Prostate gland (tissue), 2 donors: ENCODE measurements around the gene EPHB2. TPM values are rescaled to one million over a fixed set of nuclear protein-coding genes. Genes with fewer than 3 reads are reported as not detected.

Experiments
- DNase-seq: peaks from one replicate; pipeline ENCODE4 v3.0.0-alpha.2; 2019; ENCODE audit warnings: low spot score
- H3K27ac ChIP-seq, 2 donors: fragments of 200-600 bp; sonication (generic); 2 replicates each; pipeline ENCODE4 v1.5.1; 2017 to 2019
- H3K27me3 ChIP-seq: fragments of 200-600 bp; sonication (generic); replicated peaks from 2 replicates; pipeline ENCODE4 v1.5.1; 2019; ENCODE audit not compliant: insufficient read depth
- H3K36me3 ChIP-seq, 2 donors: fragments of 200-600 bp; sonication (generic); 1 replicate in 1 of 2; 2 replicates in 1 of 2; pipeline versions ENCODE4 v1.5.1 to v1.8.1; 2017 to 2019
- H3K4me1 ChIP-seq: fragments of 200-600 bp; sonication (generic); replicated peaks from 2 replicates; pipeline ENCODE4 v1.5.1; 2019
- H3K4me3 ChIP-seq, 2 donors: fragments of 200-600 bp; sonication (generic); 2 replicates each; pipeline ENCODE4 v1.5.1; 2017 to 2019
- H3K9me3 ChIP-seq: fragments of 200-600 bp; sonication (generic); 2 replicates; pipeline ENCODE4 v1.5.1; 2017
- CTCF ChIP-seq, 4 experiments: fragments of 200-600 bp in 2 of 4; fragments of 450-650 bp in 2 of 4; sonication (generic) in 2 of 4; IDR thresholded peaks; 1 replicate in 3 of 4; 2 replicates in 1 of 4; pipeline ENCODE4 v1.5.1; 2016 to 2019; ENCODE audit warnings: antibody characterized with exemption in 4 of 4, mild to moderate bottlenecking in 2 of 4, moderate library complexity in 2 of 4
- POLR2A ChIP-seq: fragments of 450-650 bp; IDR thresholded peaks from one replicate; pipeline ENCODE4 v1.6.1; 2016; ENCODE audit warnings: antibody characterized with exemption, mild to moderate bottlenecking
- POLR2AphosphoS5 ChIP-seq: sonication (generic); formaldehyde crosslinking; IDR thresholded peaks from one replicate; pipeline ENCODE4 v1.6.1; 2017; ENCODE audit warnings: antibody characterized with exemption
- WGBS: methylation state at CpG from one replicate; pipeline ENCODE4 v1.1.5; 2018; 5-methylcytosine and 5-hydroxymethylcytosine counted together
- intact Hi-C: fragments of 100-400 bp; cut with DNase I; formaldehyde crosslinking; loops from one replicate; pipeline ENCODE4 v1.14.2; 2022
- total RNA-seq, 2 donors: library from RNA; depleted of rRNA; stranded (reverse); fragments of >200 nt; gene quantifications; one replicate each; pipeline ENCODE4 v1.1.0, GENCODE V29; 2016

EPHB2 gene
- total RNA-seq, 2 donors from 2014 or later = 6.4 to 7.4 TPM

- H3K27ac ChIP-seq = no peak overlapping the region
- WGBS = 88% methylated on average over 6 of the region's 6 CpGs
These were observed 50.5 kb downstream of the EPHB2 start for GRCh38 chr1:22761101-22761500.

GRCh38 chr1:22761821-22762220 is 51.2 kb downstream of the EPHB2 start:
- WGBS = 69% methylated on average over 13 of the region's 13 CpGs
- no peak for DNase-seq
- H3K27ac ChIP-seq = no peak overlapping the region
- no peaks in the 10 kb centered on the region for H3K9me3 ChIP-seq
- H3K27me3 ChIP-seq = no peaks in the 10 kb centered on the region
- H3K4me1 ChIP-seq = no peaks in the 10 kb centered on the region
- H3K4me3 ChIP-seq = no peak overlapping the region
- intact Hi-C loops = no loop called here
- TF ChIP-seq CTCF (IDR thresholded peaks at IDR 0.05) (no peak), POLR2A (no peak)
- H3K36me3 ChIP-seq = no peaks in the 10 kb centered on the region

More at GRCh38 chr1:22761101-22761500, 50.5 kb downstream of the EPHB2 start:
- Histone ChIP-seq H3K9me3 (no peaks in the 10 kb centered on the region), H3K36me3 (no peaks in the 10 kb centered on the region), H3K4me1 (no peaks in the 10 kb centered on the region), H3K4me3 (no peak overlapping the region), H3K27me3 (no peaks in the 10 kb centered on the region)
- DNase-seq = no peak
- no peak for TF ChIP-seq CTCF (IDR thresholded peaks at IDR 0.05)
- intact Hi-C loops = no loop called here

- H3K36me3 ChIP-seq = no peaks in the 10 kb centered on the region
- H3K9me3 ChIP-seq = no peaks in the 10 kb centered on the region
- intact Hi-C loops = no loop called here
- H3K4me3 ChIP-seq = no peak overlapping the region
- no peak for DNase-seq
- TF ChIP-seq POLR2A (no peak), POLR2AphosphoS5 (no peak), CTCF (IDR thresholded peaks at IDR 0.05) (no peak)
- no peak overlapping the region for H3K27ac ChIP-seq
- H3K4me1 ChIP-seq = no peaks in the 10 kb centered on the region
- no peaks in the 10 kb centered on the region for H3K27me3 ChIP-seq
- 87% methylated on average over 11 of the region's 11 CpGs for WGBS
These were observed 53.0 kb downstream of the EPHB2 start for GRCh38 chr1:22763487-22764200.

- H3K27me3 ChIP-seq = no peaks in the 10 kb centered on the region
- WGBS = 95% methylated on average over 9 of the region's 9 CpGs
These were observed 57.2 kb downstream of the EPHB2 start for GRCh38 chr1:22767852-22768251.

More at GRCh38 chr1:22767852-22768251, 57.2 kb downstream of the EPHB2 start:
- H3K36me3 ChIP-seq = no peaks in the 10 kb centered on the region
- H3K9me3 ChIP-seq = no peaks in the 10 kb centered on the region
- DNase-seq = no peak
- no peak overlapping the region for H3K27ac ChIP-seq
- no peak for TF ChIP-seq POLR2AphosphoS5
- no peak for TF ChIP-seq POLR2A
- no peak for TF ChIP-seq CTCF (IDR thresholded peaks at IDR 0.05)
- no peaks in the 10 kb centered on the region for H3K4me1 ChIP-seq
- H3K4me3 ChIP-seq = no peak overlapping the region
- intact Hi-C loops = no loop called here
